ENCODE results near the gene RTN4RL1.
"Not testable (repeated sequence)": the region's sequence is repeated elsewhere in the genome, so short reads cannot be mapped to it uniquely, and the experiment has no call there.

The RTN4RL1 gene

GRCh38 chr17:1999557-2000251 lies 25.4 kb downstream of the RTN4RL1 start:
- DNase-seq: no peak

- no peak for DNase-seq
Measured at GRCh38 chr17:1997927-1998742, 27.0 kb downstream of the RTN4RL1 start.

DNA sequence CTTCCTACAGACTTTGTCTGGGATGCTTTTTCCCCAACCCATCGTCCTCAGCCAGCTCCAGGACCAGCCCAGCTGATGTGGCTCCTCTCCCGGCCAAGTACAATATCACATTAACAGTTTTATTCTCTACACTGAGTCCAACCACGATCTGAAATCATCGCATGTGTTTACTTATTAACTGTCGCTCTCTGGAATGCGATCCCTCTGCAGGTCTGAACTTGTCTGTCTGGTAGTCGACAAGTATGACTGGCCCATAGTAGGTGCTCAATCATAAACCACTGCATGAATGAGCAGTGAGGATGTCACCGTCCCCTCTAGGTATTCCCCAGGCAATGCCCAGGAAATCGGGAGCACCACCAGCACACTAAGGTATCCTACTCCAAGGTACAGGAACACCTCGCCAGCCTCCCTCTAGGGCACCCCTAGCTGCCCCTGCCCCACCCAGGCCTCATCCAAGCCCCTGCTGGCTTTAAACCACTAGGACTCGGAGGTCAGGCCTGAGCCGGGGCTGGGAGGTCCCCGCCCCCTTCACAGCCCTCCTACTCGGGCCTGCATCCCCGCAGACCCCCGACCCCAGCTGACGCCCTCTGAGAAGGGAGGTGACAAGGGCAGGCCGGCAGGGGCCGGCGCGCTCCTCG lies 27.7 kb downstream of the RTN4RL1 start:
- no peak for DNase-seq

- DNase-seq: no peak
Measured at GRCh38 chr17:1996800-1997288, 28.3 kb downstream of the RTN4RL1 start.

- no peak for DNase-seq
Measured at GRCh38 chr17:1995907-1996799, 29.0 kb downstream of the RTN4RL1 start.

DNA sequence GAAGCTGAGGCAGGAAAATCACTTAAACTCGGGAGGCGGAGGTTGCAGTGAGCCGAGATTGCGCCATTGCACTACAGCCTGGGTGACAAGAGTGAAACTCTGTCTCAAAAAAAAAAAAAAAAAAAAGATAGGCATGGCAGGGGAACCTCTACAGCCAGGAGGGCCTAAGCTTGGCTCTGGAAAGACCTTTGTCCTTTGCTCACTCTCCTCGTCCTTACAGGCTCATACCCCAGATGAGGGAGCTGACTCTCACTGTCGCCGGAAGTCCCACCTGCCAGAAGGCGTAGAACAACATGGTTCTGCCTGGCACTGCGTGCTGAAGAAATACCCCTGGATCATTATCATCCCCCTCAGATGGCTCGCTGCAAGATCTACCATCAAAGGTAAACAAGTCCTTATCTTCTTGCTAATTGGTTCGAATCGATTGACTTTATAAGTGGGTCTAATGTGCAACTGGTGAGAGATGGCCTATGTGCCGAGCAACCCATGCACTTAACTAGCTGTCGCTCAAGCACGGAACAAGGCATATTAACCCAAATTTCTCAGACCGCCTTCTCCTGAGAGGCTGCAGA lies 29.7 kb downstream of the RTN4RL1 start:
- no peak for DNase-seq

DNA sequence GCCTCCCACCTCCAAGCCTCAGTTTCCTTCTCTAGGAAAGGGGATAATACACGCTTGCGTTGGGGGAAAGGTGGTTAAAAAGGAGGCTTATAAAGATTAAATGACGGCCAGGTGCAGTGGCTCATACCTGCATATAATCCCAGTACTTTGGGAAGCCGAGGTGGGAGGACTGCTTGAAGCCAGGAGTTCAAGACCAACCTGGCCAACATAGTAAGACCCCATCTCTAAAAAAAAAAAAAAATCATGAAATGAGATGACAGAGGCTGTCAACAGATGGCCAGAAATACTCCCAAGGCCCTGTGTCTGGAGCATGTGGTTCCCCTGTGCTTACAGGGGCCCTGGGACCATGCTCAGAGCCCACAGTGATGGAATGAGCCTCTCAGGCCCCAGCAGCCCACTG lies 30.4 kb downstream of the RTN4RL1 start:
- DNase-seq: no peak

DNA sequence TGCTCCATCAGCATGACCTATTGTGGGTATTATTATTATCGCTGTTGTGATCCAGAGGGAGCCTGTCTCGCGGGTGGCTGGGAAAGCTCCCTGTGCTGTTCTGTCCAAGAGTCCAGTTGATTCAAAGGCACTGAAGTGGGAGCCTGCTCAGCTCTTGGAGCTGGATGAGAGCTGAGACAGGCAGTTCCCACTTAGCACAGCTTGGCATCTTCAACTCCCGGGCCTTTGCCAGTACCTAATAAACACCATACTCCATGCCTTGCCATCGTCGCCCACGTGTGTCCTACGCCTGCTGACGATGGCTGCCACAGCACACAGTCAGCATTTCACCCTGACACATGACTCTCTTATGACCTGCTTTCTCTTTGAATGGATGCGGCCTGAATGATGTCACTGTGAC lies 32.6 kb downstream of the RTN4RL1 start:
- DNase-seq: no peak

- DNase-seq: no peak
Measured at GRCh38 chr17:1989135-1989534, 36.0 kb downstream of the RTN4RL1 start.

DNA sequence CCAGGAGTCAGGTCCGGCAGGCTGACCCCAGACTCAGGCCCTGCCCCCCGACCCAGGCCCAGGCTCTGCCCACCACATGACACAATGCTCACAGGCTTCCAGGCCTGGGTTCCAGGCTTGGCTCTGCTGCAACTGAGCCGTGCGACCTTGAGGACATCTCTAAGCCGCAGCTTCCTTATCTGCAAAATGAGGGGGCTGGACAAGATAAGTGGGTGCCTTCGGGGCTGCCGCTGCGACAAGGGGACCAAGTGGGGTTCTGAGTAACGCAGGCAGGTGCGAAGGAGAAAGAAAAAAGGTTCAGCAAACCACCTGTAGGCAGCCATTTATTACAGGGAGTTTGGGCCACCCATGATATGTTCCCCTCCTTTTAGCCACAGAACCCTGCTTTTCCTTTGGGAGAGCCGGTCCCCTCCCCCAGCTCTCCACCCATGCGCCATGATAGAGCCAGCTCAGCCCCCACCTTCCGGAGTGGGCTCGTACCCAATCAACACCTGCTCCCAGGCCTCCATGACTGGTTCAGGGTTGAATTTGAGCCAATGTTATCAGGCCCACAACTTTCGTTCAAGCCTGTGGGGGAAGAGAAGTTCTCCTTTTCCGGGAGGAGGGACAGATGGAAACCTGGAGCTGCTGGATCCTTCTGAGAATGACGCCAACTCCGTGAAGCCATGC lies 38.2 kb downstream of the RTN4RL1 start:
- no peak for DNase-seq

DNA sequence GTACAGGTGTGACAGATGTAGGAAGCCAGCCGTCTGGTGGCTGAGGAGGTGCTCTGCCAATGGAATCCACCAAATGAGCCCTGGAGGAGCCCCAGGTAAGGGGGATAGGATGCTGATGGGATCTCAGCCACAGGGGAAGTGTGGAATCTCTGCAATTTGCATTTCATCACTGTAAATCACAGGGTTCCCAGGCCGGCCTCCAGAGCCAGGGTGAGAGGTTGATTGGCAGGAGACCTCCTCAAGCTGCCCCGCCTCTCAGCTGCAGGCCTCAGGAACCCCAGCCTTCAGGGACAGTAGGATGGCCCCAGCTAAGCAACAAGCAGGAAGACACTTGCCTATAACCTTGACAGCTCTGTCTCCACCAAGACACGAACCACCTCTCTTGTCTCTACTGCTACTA lies 39.4 kb downstream of the RTN4RL1 start:
- no peak for DNase-seq

GRCh38 chr17:1985093-1985492 lies 40.0 kb downstream of the RTN4RL1 start:
- no peak for DNase-seq

DNA sequence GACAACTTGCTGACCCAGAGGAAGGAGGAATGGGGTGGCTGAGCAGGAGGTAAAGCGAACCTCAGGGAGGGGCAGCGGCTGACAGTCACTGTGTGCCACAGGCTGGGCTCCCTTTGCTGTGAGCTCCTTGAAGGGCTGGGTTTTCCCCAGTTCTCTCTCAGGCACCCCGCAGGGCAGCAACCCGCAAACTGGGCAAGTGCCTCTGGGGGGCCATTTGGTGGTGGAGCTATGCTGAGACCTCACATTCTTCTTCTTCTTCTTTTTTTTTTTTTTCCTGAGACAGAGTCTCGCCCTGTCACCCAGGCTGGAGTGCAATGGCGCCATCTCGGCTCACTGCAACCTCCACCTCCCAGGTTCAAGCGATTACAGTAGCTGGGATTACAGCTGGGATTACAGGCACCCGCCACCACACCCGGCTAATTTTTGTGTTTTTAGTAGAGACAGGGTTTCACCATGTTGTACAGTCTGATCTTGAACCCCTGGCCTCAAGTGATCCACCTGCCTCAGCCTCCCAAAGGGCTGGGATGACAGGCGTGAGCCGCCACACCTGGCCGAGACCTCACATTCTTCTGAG lies 42.3 kb downstream of the RTN4RL1 start:
- DNase-seq: not testable (repeated sequence)

DNA sequence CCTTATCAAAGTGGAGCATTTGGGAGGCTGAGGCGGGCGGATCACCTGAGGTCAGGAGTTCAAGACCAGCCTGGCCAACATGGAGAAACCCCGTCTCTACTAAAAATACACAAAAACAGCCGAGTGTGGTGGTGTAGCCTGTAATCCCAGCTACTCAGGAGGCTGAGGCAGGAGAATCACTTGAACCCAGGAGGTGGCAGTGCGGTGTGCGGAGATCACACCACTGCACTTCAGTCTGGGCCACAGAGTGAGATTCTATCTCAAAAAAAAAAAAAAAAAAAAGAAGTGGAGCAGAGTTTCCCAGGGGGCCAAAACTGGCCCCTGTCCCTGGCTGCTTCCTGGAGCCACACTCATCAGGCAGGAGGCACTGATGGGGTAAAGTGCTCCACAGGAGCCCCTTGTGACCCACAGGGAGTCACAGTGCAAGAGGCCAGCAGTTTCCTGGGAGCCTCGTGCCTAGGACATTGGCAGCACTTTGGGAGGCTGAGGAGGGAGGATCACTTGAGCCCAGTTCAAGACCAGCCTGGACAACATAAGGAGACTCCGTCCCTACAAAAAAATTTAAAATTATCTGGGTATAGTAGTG lies 44.4 kb downstream of the RTN4RL1 start:
- no peak for DNase-seq

- DNase-seq: no peak
Measured at GRCh38 chr17:1979182-1979985, 45.8 kb downstream of the RTN4RL1 start.

DNA sequence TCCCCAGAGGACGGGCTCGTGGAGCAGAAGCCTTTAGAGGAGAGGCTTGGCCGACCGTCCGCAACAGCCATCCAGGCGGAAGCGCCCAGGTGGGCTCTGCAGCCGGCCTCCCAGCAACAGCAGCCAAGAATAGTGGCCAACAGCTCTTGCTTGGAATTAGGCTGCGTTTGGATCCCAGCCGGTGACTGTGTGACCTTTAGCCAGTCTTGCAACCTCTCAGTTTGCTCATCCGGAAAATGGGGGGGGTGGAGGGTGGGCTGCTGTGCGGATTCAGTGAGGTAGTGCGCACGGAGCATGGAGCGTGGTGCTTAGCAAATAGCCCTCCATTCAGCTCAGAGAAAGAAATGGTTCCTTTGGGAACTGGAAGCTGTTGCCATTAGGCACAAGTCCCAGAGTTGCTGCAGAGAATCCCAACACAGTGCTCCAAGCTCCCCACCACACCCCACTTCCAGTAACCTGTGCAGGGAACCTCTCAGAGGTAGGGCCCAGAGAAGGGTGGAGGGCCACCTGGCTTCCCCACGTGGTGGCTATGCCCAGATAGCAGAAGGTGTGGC lies 46.7 kb downstream of the RTN4RL1 start:
- no peak for DNase-seq

- DNase-seq: no peak
Measured at GRCh38 chr17:1977583-1978395, 47.3 kb downstream of the RTN4RL1 start.

DNA sequence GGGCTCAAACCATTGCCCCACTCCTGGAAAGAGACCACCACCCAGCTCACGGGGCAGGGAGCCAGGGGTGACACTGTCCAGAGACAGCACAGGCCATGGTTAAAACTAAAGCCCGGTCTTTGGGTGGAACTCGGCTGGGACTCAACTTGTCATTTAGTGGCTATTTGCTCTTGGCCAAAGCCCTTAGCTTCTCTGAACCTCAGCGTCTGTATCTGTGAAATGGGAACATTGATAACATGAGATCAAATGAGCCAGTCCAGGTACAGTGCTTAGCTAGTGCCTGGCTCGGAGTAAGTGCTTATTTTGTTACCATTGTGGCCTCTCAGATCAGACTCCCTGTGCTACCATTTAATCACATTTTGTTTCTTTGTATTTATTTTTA lies 48.5 kb downstream of the RTN4RL1 start:
- DNase-seq: no peak
